Measurements from ENCODE around the gene SLC4A5.
"Not testable (repeated sequence)": the region's sequence is repeated elsewhere in the genome, so short reads cannot be mapped to it uniquely, and the experiment has no call there.

Gene SLC4A5

GRCh38 chr2:74366036-74366435 lies 22.8 kb upstream of the SLC4A5 start:
- no peak for DNase-seq

DNA sequence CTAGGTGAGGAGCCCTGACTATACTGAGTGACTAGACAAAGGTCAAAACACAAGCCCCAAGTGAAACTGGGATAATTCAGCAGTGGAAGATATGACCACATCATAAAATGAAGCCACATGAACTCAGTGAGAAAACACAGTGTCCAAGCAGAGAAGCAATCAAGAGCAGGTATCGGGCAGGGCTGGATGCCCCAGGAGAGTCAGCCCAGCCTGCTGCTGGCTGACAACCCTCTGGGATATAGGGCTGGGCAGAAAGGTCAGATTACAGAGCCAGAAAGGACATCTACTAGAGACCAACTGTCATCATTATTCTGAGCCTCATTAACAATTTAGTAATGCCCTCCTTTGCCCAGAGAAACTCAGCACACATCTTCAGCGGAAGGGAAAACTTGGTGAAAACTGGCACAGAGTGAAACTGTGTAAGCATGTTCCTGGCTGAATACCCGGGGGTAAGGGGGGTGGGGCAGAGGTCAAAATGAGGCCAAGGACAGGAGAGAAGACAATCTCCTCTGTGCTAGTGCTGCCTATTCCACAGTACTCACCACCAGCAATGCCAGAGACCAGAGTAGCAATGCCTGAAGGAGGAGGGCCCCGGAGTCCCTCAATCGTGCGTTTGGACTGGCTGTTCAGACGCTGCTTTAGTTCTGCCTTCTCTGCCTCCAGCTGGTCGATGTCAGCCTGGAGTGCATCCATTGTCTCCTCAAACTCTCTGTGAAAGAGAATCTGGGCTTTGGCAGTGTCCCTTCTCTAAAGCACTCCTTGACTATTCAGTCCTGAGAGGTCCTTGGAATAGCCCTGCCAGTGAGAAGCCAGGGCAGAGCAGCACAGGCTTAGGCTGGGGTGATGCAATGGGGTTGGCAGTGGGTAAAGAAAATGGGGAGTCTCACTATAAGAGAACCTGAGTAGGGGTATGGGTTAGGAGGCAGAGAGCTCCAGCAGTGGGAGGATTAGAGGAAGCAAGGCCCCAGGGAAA lies 21.6 kb upstream of the SLC4A5 start:
- no peak for DNase-seq

DNA sequence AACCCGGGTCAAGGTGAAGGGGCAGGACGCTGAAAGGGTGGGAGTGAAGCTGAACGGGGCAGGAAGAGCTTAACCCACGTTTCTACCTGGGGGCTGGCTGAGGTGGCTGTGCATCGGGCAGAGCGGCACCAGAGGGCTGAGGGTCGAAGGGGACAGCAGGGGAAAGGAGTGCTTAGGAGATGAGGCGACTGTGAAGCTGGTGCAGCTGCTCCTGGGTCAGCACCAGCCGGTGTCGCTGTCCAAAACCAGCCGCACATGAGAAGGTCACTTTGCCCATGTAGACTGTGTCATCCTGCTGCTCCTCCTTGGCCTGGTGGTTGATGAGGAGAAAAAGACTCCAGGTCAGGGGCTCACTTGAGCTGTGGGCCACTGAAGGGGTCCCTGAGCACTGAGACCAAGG lies 18.1 kb upstream of the SLC4A5 start:
- no peak for DNase-seq

- no peak for DNase-seq
Measured at GRCh38 chr2:74357627-74358026, 14.4 kb upstream of the SLC4A5 start.

DNA sequence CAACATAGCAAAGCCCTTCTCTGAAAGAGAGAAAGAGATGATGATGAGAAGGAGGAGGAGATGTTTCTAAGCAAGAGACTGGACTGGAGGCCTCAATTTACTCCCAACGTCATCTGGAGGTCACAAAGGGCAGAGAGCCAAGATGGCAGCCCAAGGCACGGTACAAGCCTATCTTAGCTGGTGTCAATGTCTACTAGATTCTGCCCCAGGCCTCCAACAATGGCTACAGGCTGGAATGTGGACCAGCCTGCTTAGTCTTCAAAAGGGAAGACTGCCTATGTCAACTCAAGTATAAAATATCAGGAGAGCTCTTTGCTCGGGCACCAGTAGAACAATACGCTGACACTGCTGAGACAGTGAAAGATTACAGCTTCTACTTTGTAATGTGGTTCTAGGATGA lies 6.7 kb upstream of the SLC4A5 start:
- no peak for DNase-seq

DNA sequence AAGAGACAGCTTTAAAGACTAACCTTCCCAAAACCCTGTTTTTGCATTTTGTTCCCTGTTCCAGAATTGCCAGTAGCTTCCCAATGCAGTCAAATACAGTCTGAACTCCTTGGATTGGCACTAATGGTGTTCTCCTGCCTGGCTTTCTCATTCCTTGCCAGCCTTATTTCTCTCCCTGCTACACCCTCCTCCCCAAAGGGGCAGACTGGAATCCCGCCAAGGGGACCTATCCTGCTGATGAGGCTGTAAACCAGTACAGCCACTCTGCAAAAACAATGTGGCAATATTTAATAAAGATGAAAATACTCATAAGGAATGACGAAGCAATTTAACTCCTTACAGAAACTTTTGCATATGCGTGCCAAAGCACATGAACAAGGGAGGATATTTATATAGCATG lies 4.5 kb upstream of the SLC4A5 start:
- no peak for DNase-seq

DNA sequence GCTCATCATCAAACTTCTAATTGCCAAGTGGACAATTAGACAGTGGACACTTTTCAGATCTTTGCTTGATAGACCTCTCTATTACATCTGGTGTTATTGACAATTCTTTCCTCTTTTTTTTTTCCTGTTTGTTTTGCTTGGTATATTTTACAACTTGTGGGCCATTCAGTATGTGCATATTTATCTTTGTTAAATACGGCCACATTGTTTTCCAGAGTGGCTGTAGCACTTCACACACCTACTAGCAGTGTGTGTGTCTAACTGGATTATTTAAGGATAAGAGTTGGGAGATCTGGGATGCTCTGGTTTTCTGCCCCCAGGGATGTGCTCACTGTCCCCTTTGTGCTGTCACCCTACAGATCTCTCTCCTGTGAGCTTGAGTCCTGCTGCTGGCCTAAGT lies 4.1 kb upstream of the SLC4A5 start:
- DNase-seq, result no peak

DNA sequence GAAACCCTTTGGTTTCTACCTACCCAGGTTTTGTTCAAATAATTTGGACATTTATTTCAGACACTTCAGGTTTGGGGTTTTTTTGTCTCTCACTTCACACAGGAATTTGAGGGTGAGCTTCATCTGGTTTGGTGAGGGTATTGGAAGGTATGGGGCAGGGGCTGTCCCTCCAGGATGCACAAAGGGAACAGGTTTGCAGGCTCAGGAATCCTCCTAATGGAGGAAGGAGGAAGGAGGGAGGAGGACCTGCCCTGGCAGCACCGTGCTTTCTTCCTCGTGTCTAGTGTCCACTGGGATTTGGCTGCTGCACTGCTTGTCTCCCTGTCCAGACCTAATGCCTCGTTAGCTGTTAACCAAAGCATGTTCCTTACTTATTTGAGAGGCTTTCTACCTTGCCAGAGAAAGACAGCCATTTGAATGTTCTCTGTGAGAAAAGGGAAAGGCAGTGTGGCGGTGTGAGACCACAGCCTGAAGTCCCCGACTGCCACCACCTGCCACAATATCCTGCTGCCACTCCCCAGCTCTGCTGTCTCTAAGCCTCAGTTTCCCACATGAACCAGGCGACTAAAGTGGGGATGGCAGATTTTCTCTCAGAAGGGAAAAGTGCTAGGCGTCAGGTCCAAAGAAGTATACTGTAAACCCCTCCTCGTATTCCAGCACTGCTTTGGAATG lies 2.2 kb upstream of the SLC4A5 start:
- no peak for DNase-seq

DNA sequence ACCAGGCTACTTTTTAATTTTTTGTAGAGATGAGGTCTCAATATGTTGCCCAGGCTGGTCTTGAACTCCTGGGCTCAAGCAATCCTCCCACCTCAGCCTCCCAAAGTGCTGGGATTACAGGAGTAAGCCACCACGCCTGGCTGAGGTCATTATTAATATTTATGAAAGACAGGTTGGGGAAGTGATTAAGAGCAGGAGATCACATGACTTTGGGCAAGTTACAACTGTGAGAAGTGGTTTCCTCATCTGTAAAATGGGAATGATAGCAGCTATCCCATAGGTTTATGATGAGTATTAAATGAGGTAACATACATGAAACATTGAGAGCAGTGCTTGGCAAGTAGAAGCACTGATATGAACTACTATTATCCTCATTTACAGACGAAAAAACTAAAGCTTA lies 7.0 kb downstream of the SLC4A5 start:
- DNase-seq, result not testable (repeated sequence)

DNA sequence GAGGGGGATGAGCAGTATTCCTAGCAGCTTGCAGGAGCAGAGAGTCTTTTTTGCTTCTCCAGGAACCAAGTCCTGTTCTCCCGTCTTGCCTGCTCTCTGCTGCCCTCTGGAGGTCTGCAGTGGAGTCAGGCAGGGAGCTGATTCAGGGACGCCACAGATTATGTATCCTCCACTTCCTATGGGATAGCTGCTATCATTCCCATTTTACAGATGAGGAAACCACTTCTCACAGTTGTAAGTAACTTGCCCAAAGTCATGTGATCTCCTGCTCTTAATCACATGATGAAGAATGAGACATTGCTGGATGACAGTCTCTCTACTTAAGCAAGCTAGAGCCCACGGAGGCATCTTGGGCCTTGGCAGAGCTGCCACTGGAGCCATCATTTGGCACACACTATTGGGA lies 8.3 kb downstream of the SLC4A5 start:
- DNase-seq, result peak; percentile 58

GRCh38 chr2:74333896-74334586 lies 9.2 kb downstream of the SLC4A5 start:
- no peak for DNase-seq

GRCh38 chr2:74333175-74333574 lies 10.0 kb downstream of the SLC4A5 start:
- DNase-seq, result peak; percentile 34

GRCh38 chr2:74332550-74333174 lies 10.6 kb downstream of the SLC4A5 start:
- DNase-seq, result no peak

DNA sequence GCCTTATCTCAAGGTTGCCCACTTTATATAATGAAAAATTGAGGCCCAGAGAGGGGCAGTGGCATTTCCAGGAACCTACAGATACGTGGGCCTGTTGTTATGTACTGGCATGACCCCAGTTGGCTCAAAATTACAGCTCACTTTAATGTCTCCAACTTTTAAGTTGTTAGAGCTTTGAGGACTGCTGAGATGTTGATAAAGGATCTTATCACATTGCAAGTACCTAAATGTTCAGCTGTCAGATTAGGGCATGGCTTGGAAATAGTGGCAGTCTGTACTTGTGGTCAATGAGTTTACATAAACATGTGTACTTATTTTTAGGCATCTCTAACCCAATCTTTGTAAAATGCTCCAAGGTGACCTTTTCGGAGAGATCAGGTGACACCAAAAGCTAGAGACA lies 14.6 kb downstream of the SLC4A5 start:
- DNase-seq, result no peak

DNA sequence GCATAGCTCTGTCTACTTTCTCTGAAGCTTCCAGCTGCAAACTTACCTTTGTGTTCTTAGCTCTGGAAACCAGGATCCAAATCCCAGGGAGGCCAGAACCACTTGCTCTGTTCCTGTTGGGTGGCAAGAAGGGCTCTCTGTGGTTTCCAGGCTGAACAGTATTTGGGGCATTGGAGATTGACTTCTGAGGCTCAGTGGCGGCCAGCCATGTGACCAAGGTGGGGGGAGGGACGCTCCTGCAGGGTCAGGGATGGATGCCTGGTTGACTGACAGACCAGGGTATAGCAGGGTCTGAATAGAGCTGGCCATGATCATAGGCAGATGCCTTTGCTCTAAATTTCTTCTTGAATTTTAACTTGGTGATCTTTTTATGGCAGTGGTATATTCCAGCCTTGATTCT lies 15.1 kb downstream of the SLC4A5 start:
- DNase-seq, result no peak

DNA sequence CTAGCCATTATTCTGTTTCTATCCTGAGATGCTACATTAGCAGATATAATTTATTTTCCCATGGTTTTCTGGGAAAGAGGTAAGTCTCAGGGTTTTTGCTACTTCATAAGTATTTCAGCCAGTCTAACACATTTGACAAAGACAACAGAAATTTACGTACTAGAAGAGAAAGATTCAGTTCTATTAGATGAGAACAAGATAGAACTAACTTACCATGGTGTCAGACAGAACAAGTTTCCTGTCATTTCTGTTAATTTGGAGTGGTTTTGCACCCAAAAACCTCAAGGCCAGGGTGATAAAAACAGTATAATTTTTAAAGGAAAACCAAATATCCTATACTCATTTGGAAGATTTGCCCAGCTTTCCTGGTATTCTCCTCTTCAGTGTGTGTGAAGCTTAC lies 15.6 kb downstream of the SLC4A5 start:
- DNase-seq, result no peak

DNA sequence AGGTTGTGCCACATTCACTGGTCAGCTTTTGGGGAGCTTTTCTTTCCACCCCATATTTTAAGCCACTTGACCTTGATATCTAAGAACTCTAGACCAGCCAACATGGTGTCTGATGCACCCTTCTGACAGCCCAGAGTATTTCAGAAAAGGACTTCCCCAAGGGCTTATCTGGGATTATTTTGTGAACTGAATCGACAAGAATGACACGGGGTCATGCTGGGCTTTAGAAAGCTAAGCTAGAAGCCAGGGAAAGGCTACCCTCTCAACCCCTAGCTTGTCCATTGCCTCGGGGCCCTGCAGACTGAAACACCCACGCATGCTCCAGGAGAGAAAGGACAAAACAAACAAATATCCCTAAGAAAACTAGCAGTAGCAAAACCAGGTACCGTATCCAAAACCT lies 16.0 kb downstream of the SLC4A5 start:
- DNase-seq, result no peak

- no peak for DNase-seq
Measured at GRCh38 chr2:74325815-74326214, 17.4 kb downstream of the SLC4A5 start.

DNA sequence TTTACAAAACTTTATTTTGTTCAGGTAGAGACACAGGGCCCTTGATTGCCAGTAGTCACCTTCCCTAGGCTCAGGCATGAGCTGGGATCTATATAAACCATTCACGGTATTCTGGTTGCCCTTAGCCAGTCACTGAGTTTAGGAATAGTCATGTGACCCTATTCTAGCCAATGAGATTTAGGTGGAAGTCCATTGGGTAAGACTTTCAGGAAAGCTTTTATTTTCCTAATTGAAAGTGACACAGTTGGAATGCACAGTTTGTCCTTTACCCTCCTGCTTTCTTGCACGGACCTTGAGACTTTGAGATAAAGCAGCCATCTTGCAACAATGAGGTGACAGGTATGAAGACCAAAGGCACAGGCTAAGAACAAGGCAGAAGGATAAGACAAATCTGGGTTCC lies 21.5 kb downstream of the SLC4A5 start:
- DNase-seq, result no peak

GRCh38 chr2:74317701-74318100 lies 25.5 kb downstream of the SLC4A5 start:
- DNase-seq, result peak; percentile 65

- DNase-seq, result no peak
Measured at GRCh38 chr2:74316627-74317295, 26.5 kb downstream of the SLC4A5 start.

DNA sequence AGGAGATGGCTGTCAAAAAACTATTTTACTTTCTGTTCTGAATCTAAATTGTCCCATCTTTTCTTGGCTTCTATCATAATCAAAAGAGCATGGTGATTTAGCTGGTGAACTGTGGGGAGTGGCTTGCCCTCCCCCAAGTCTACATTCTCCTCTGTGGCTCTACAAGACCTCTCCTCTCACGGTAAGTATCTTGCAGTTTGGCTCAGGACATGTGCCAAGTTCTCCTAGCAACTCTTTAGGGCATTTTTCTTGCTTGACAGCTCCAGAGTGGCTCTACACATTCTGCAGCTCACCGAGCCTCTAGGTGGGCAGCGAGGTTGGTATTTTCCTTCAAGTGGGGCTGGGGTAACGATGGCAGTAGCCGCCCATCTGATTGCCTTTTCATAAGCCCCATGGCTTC lies 29.1 kb downstream of the SLC4A5 start:
- DNase-seq, result no peak

DNA sequence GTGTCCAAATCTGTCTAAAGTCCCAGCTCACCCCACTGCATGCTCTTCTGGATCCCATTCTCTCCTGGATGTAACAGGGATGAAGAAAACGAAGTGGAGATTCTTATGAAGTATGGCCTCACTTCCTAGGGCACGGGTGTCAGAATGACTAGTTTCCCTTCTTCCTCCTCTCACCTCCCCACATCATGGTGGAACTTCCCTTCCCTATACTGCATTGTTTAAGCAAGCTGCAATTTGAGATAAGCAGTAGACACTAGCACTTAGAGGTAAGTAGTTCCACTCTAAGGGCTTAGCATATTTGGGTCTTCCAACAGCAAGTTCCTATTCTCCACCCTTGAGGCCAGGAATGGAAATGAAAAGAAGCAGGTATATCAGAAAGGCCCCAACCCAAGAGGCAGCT lies 29.7 kb downstream of the SLC4A5 start:
- DNase-seq, result no peak

Data from NCI-H1105 treated with DMSO at 0.1 percent for 48 hours (cell line).